ENCODE measurements around the gene TBL3.

GRCh38 chr16:1922357-1922756 lies 49.5 kb upstream of the TBL3 start:
- TF ChIP-seq, protein P1, sequence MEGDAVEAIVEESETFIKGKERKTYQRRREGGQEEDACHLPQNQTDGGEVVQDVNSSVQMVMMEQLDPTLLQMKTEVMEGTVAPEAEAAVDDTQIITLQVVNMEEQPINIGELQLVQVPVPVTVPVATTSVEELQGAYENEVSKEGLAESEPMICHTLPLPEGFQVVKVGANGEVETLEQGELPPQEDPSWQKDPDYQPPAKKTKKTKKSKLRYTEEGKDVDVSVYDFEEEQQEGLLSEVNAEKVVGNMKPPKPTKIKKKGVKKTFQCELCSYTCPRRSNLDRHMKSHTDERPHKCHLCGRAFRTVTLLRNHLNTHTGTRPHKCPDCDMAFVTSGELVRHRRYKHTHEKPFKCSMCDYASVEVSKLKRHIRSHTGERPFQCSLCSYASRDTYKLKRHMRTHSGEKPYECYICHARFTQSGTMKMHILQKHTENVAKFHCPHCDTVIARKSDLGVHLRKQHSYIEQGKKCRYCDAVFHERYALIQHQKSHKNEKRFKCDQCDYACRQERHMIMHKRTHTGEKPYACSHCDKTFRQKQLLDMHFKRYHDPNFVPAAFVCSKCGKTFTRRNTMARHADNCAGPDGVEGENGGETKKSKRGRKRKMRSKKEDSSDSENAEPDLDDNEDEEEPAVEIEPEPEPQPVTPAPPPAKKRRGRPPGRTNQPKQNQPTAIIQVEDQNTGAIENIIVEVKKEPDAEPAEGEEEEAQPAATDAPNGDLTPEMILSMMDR (IDR thresholded peaks at IDR 0.05), result no peak
- TF ChIP-seq POLR2AphosphoS5 (IDR thresholded peaks at IDR 0.05) (no peak), EP300 (IDR thresholded peaks at IDR 0.05) (no peak)

Measured in suprapubic skin (tissue), 4 donors.